ENCODE data around the gene NUDT14.

NUDT14 gene

GRCh38 chr14:105176513-105176912 lies 4.6 kb downstream of the NUDT14 start:
- Histone ChIP-seq H3K27me3 (ENCODE audit: control insufficient read depth, insufficient read depth, low read length, poor library complexity, severe bottlenecking) (peaks cover 5% of the 10 kb centered on the region), H3K36me3 (ENCODE audit: control insufficient read depth, insufficient read depth, low read length) (no peaks in the 10 kb centered on the region), H3K9me3 (ENCODE audit: control insufficient read depth, low read length) (no peaks in the 10 kb centered on the region), H3K27ac (ENCODE audit: insufficient read depth, low read depth, low read length, poor library complexity, severe bottlenecking) (no peak overlapping the region), H3K4me3 (ENCODE audit: insufficient read depth, low read depth, low read length) (no peak overlapping the region), H3K4me1 (ENCODE audit: control insufficient read depth, insufficient read depth, low read length) (no peaks in the 10 kb centered on the region)
- WGBS, 2 experiments, result 84 to 85% methylated on average over 15 of the region's 15 CpGs

DNA sequence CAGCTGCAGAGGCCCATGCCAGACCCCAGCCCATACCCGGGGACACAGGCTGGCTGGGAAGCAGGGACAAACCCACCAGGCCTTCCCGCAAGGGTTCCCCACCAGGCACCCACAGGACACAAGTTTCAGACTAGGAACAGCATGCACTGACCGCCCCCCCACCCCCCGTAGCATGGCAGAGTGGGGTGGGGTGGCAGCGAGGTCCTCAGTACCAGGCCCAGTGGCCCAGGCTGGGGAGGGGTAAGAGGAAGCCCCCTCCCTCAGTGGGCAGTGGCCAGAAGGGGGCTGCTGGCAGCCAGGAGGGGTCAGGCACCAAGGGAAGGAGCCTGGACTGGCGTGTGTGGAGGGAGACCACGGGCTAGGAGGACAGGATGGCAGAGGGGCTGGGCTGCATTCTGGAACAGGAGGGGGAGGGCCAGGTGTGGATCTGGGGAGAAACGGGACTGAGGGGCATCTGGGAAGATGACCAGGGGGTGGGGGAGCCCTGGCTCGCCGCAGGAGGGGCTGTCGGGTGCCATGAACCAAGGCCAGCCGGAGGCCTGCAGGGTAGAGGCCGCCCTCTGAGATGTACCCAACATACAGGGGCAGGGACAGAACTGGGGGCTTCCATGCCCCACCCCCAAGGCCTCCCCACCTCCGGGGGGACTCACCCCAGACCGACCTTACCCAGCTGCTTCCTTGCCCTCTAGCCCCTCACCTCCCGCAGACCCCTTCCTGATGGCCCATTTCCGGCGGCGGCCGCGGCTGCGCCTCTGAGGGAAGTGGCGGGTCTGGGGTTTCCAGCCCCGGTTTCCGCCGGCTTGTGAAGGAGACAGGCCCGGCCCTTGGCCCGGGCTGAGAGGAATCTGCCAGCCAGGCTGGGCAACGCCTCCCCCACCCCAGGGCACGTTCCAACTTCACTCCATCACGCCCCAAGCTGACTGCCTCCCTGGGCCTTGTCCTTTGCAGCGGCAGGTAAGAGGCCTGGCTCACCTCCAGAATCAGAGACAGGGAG lies 6.9 kb downstream of the NUDT14 start:
- Histone ChIP-seq H3K4me3 (ENCODE audit: insufficient read depth, low read depth, low read length) (no peak overlapping the region), H3K4me1 (ENCODE audit: control insufficient read depth, insufficient read depth, low read length) (peaks cover 5% of the 10 kb centered on the region), H3K27ac (ENCODE audit: insufficient read depth, low read depth, low read length, poor library complexity, severe bottlenecking) (no peak overlapping the region), H3K36me3 (ENCODE audit: control insufficient read depth, insufficient read depth, low read length) (no peaks in the 10 kb centered on the region), H3K9me3 (ENCODE audit: control insufficient read depth, low read length) (no peaks in the 10 kb centered on the region), H3K27me3 (ENCODE audit: control insufficient read depth, insufficient read depth, low read length, poor library complexity, severe bottlenecking) (peaks cover 16% of the 10 kb centered on the region)
- WGBS, 2 experiments, result 92% methylated on average over 32 of the region's 32 CpGs

- no peak overlapping the region for H3K4me3 ChIP-seq (ENCODE audit: insufficient read depth, low read depth, low read length)
- peaks cover 5% of the 10 kb centered on the region for H3K4me1 ChIP-seq (ENCODE audit: control insufficient read depth, insufficient read depth, low read length)
- WGBS, 2 experiments, result 94% methylated on average over 13 of the region's 13 CpGs
- no peak overlapping the region for H3K27ac ChIP-seq (ENCODE audit: insufficient read depth, low read depth, low read length, poor library complexity, severe bottlenecking)
- no peaks in the 10 kb centered on the region for H3K36me3 ChIP-seq (ENCODE audit: control insufficient read depth, insufficient read depth, low read length)
- H3K27me3 ChIP-seq (ENCODE audit: control insufficient read depth, insufficient read depth, low read length, poor library complexity, severe bottlenecking), result peaks cover 20% of the 10 kb centered on the region
- H3K9me3 ChIP-seq (ENCODE audit: control insufficient read depth, low read length), result no peaks in the 10 kb centered on the region
Observed at GRCh38 chr14:105173145-105173544, 8.0 kb downstream of the NUDT14 start.

- peaks cover 25% of the 10 kb centered on the region for H3K27me3 ChIP-seq (ENCODE audit: control insufficient read depth, insufficient read depth, low read length, poor library complexity, severe bottlenecking)
- H3K9me3 ChIP-seq (ENCODE audit: control insufficient read depth, low read length), result no peaks in the 10 kb centered on the region
- no peak overlapping the region for H3K27ac ChIP-seq (ENCODE audit: insufficient read depth, low read depth, low read length, poor library complexity, severe bottlenecking)
- 79 to 82% methylated on average over 7 of the region's 7 CpGs for WGBS, 2 experiments
- no peaks in the 10 kb centered on the region for H3K36me3 ChIP-seq (ENCODE audit: control insufficient read depth, insufficient read depth, low read length)
- no peak overlapping the region for H3K4me3 ChIP-seq (ENCODE audit: insufficient read depth, low read depth, low read length)
- H3K4me1 ChIP-seq (ENCODE audit: control insufficient read depth, insufficient read depth, low read length), result peaks cover 5% of the 10 kb centered on the region
Observed at GRCh38 chr14:105172476-105172875, 8.6 kb downstream of the NUDT14 start.

DNA sequence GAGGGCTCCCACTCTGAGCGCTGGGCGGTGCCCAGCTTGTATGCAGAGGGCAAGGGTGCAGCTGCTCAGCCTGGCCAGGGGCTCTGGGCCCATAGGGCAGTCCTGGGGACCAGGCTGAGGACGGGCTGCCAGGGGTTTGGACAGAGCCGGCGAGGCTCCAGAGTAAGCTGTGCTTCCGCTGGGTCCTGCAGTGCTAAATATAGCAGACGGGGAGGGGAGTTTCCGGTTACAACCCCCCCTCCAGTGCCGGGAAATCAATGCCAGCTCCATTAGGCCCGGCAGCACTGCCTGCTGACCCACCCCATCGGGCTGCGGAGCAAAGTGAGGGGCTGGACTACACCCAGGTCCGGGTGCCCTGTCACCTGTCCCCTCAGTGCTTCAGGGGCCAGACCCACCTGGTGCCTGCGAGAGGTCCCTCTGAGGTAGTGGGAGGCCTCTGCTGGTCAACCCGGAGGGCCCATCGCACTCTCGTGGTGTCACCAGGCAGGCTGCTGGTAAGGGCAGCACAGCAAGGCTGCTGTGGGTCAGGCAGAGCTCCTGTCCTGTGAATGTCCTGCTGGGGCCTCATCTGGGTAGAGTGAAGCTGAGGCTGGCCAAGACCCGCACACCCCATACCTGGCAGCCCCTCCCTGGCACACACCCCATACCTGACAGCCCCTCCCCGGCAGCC lies 10.0 kb downstream of the NUDT14 start:
- Histone ChIP-seq H3K27me3 (ENCODE audit: control insufficient read depth, insufficient read depth, low read length, poor library complexity, severe bottlenecking) (peaks cover 39% of the 10 kb centered on the region), H3K36me3 (ENCODE audit: control insufficient read depth, insufficient read depth, low read length) (no peaks in the 10 kb centered on the region), H3K27ac (ENCODE audit: insufficient read depth, low read depth, low read length, poor library complexity, severe bottlenecking) (no peak overlapping the region), H3K4me3 (ENCODE audit: insufficient read depth, low read depth, low read length) (no peak overlapping the region), H3K4me1 (ENCODE audit: control insufficient read depth, insufficient read depth, low read length) (peaks cover 5% of the 10 kb centered on the region), H3K9me3 (ENCODE audit: control insufficient read depth, low read length) (no peaks in the 10 kb centered on the region)
- 73 to 76% methylated on average over 19 of the region's 19 CpGs for WGBS, 2 experiments

DNA sequence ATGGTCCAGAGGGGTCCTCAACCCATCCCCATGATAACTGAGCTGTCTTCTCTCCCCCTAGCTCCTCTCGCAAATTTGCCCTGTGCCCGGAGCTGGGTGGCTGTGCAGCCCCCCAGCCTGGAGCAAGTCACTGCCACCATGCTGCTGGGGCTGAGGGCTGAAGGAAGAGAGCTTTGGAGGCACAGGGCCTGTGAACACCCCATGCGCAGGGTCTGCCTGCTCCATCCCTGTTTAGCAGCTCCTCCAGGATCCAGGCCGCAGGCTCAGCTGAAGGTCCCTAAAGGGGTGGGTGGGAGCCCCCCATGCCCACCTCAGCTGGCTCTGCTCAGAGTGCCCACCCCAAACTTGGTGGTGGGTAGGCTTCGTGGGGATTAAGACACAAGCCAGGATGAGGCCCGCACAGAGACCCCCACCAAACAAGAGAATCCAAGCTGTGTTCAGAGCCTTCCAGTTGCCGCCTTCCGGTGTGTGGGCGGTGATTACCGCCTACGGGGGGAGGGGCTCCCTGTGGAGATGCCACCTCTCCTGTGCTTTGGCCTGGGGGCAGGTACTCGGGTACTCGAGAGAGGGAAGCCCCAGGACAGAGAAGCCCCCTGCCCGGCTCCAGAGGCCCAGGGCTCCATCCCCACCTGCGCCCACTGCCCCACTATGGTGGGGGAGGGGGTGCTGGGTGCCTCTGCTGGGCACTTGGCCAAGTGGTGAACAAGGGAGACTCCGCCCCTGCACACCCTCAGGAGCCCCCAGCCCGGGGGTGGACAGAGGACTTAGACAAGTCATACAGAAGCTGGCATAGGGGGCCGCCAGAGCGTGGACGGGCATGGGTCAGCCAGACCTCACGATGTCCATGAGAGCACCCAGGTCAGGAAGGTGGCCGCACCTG lies 11.1 kb downstream of the NUDT14 start:
- Histone ChIP-seq H3K36me3 (ENCODE audit: control insufficient read depth, insufficient read depth, low read length) (no peaks in the 10 kb centered on the region), H3K9me3 (ENCODE audit: control insufficient read depth, low read length) (no peaks in the 10 kb centered on the region), H3K4me3 (ENCODE audit: insufficient read depth, low read depth, low read length) (no peak overlapping the region), H3K27me3 (ENCODE audit: control insufficient read depth, insufficient read depth, low read length, poor library complexity, severe bottlenecking) (peaks cover 41% of the 10 kb centered on the region), H3K4me1 (ENCODE audit: control insufficient read depth, insufficient read depth, low read length) (peaks cover 5% of the 10 kb centered on the region), H3K27ac (ENCODE audit: insufficient read depth, low read depth, low read length, poor library complexity, severe bottlenecking) (no peak overlapping the region)
- 81% methylated on average over 22 of the region's 22 CpGs for WGBS, 2 experiments

DNA sequence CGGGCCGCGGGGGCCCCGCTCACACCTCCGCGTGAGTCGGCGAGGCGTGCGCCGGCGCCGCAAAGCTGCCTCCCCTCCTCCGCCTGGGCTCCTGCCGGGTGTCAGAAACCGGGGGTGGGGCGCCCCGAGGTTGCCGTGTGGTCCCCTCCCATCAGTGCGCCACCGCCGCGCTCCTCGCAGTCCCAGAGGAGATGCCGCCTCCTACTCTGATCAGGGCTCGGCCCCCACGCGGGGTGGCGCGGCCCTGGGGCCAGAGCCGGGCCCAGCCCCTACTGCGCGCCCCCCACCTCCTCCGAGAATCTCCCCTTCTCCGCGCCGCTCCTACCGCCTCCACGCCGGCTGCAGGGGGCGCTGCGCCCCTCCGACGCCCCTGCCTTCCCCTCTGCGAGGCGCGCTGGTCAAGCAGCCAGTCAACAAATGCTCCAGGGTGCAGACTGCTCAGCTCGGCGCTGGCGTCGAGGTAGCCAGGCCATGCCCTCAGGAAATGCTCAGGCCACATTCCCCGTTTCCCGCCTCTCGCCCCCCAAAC lies 12.1 kb downstream of the NUDT14 start:
- H3K36me3 ChIP-seq (ENCODE audit: control insufficient read depth, insufficient read depth, low read length), result no peaks in the 10 kb centered on the region
- 10% methylated on average over 54 of the region's 54 CpGs for WGBS, 2 experiments
- H3K4me3 ChIP-seq (ENCODE audit: insufficient read depth, low read depth, low read length), result peak overlapping the region; percentile 22
- H3K27ac ChIP-seq (ENCODE audit: insufficient read depth, low read depth, low read length, poor library complexity, severe bottlenecking), result no peak overlapping the region
- peaks cover 5% of the 10 kb centered on the region for H3K4me1 ChIP-seq (ENCODE audit: control insufficient read depth, insufficient read depth, low read length)
- H3K9me3 ChIP-seq (ENCODE audit: control insufficient read depth, low read length), result no peaks in the 10 kb centered on the region
- H3K27me3 ChIP-seq (ENCODE audit: control insufficient read depth, insufficient read depth, low read length, poor library complexity, severe bottlenecking), result peaks cover 41% of the 10 kb centered on the region

- H3K36me3 ChIP-seq (ENCODE audit: control insufficient read depth, insufficient read depth, low read length), result no peaks in the 10 kb centered on the region
- H3K27me3 ChIP-seq (ENCODE audit: control insufficient read depth, insufficient read depth, low read length, poor library complexity, severe bottlenecking), result peaks cover 41% of the 10 kb centered on the region
- no peak within 1 kb of the TSS for H3K27ac ChIP-seq (ENCODE audit: insufficient read depth, low read depth, low read length, poor library complexity, severe bottlenecking)
- H3K4me3 ChIP-seq (ENCODE audit: insufficient read depth, low read depth, low read length), result peak within 1 kb of the TSS; percentile 39
- H3K4me1 ChIP-seq (ENCODE audit: control insufficient read depth, insufficient read depth, low read length), result peaks cover 5% of the 10 kb centered on the region
- 0% methylated on average over 84 of the region's 84 CpGs for WGBS, 2 experiments
- no peaks in the 10 kb centered on the region for H3K9me3 ChIP-seq (ENCODE audit: control insufficient read depth, low read length)
Observed at GRCh38 chr14:105168496-105168978, 12.6 kb downstream of the NUDT14 start, which contains the start of gene JAG2. Gene JAG2 (minus strand): TSS chr14:105168776. CDS start chr14:105168420, 356 bp downstream.

DNA sequence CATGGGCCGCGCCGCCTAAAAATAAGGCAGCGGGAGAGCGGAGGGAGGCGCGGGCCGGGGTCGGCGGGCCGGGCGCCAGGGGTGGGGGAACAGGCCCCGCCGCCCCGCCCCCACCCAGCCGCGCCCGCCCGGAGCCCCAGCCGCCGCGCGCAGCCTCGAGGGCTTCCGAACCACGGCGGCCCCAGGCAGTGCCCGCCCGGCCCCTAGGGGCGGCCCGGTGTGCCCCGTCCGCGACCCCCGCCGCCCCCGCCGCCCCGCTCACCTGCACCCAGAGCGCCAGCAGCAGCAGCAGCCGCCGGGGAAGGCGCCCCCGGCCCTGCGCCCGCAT lies 13.1 kb downstream of the NUDT14 start:
- no peak overlapping the region for H3K27ac ChIP-seq (ENCODE audit: insufficient read depth, low read depth, low read length, poor library complexity, severe bottlenecking)
- H3K36me3 ChIP-seq (ENCODE audit: control insufficient read depth, insufficient read depth, low read length), result no peaks in the 10 kb centered on the region
- WGBS, 2 experiments, result 0 to 1% methylated on average over 46 of the region's 46 CpGs
- no peaks in the 10 kb centered on the region for H3K9me3 ChIP-seq (ENCODE audit: control insufficient read depth, low read length)
- H3K4me1 ChIP-seq (ENCODE audit: control insufficient read depth, insufficient read depth, low read length), result peaks cover 9% of the 10 kb centered on the region
- H3K4me3 ChIP-seq (ENCODE audit: insufficient read depth, low read depth, low read length), result peak overlapping the region; percentile 39
- H3K27me3 ChIP-seq (ENCODE audit: control insufficient read depth, insufficient read depth, low read length, poor library complexity, severe bottlenecking), result peaks cover 41% of the 10 kb centered on the region
